Naive thymus-derived CD4-positive, alpha-beta T cell (primary cell): ENCODE results near the gene HSF2BP. TPM values are rescaled to one million over a fixed set of nuclear protein-coding genes. Genes with fewer than 3 reads are reported as not detected.

Source experiments
- ATAC-seq: fragments of 150-1000 bp; cut with Tn5 transposase; 2 replicates; pipeline ENCODE4 v1.10.0; 2021; ENCODE audit warnings: mild to moderate bottlenecking, moderate library complexity
- CTCF ChIA-PET: fragments of 350-600 bp; sonication (Branson Sonifier 250); formaldehyde crosslinking; loops from one replicate; lab custom pipeline; 2021; ENCODE audit warnings: antibody characterized with exemption; lab: Charles Lee
- POLR2A ChIA-PET: fragments of 350-600 bp; sonication (Branson Sonifier 250); formaldehyde crosslinking; loops from one replicate; lab custom pipeline; 2021; ENCODE audit warnings: antibody characterized with exemption, inconsistent platforms; lab: Charles Lee
- DNase-seq, 9 donors: peaks; one replicate each; pipeline versions ENCODE4 v3.0.0 to v3.0.0-alpha.2; 2020 to 2022; ENCODE audit warnings: mixed read lengths in 1 of 9
- H3K27ac ChIP-seq: one replicate; pipeline ENCODE4 v1.7.0; 2013; ENCODE audit warnings: mild to moderate bottlenecking, low read depth, low read length, moderate library complexity
- H3K27me3 ChIP-seq, 2 donors: one replicate each; pipeline ENCODE4 v1.7.0; 2013; ENCODE audit warnings: low read length in 2 of 2, mild to moderate bottlenecking in 2 of 2, moderate library complexity in 2 of 2; ENCODE audit not compliant: control insufficient read depth in 2 of 2, insufficient read depth in 2 of 2
- H3K36me3 ChIP-seq, 3 experiments: 1 replicate in 2 of 3; 2 replicates in 1 of 3; pipeline ENCODE4 v1.7.0; 2013; ENCODE audit warnings: low read length in 3 of 3, mild to moderate bottlenecking in 3 of 3, moderate library complexity in 1 of 3; ENCODE audit not compliant: insufficient read depth in 3 of 3, control insufficient read depth in 2 of 3
- H3K4me1 ChIP-seq, 2 donors: one replicate each; pipeline ENCODE4 v1.7.0; 2013; ENCODE audit warnings: low read length in 2 of 2, mild to moderate bottlenecking in 2 of 2, moderate library complexity in 1 of 2; ENCODE audit not compliant: control insufficient read depth in 2 of 2, insufficient read depth in 2 of 2
- H3K4me3 ChIP-seq: 2 replicates; pipeline ENCODE4 v1.7.0; 2013; ENCODE audit warnings: mild to moderate bottlenecking, low read length
- H3K9me3 ChIP-seq, 3 experiments: 1 replicate in 2 of 3; 2 replicates in 1 of 3; pipeline ENCODE4 v1.7.0; 2013; ENCODE audit warnings: low read length in 3 of 3; ENCODE audit not compliant: control insufficient read depth in 2 of 3
- H3K27ac Mint-ChIP-seq, 9 donors: one replicate each; pipeline ENCODE4 v1.8.0; 2020 to 2022; ENCODE audit warnings: mixed read lengths in 9 of 9, mild to moderate bottlenecking in 8 of 9, moderate library complexity in 5 of 9, inconsistent platforms in 2 of 9
- H3K27me3 Mint-ChIP-seq, 5 donors: one replicate each; pipeline ENCODE4 v1.8.0; 2021 to 2022; ENCODE audit warnings: mixed read lengths in 5 of 5, mild to moderate bottlenecking in 1 of 5
- H3K36me3 Mint-ChIP-seq, 5 donors: one replicate each; pipeline ENCODE4 v1.8.0; 2020 to 2022; ENCODE audit warnings: mixed read lengths in 5 of 5, mild to moderate bottlenecking in 3 of 5, inconsistent platforms in 1 of 5
- H3K4me1 Mint-ChIP-seq, 7 donors: one replicate each; pipeline ENCODE4 v1.8.0; 2020 to 2022; ENCODE audit warnings: mixed read lengths in 7 of 7, mild to moderate bottlenecking in 3 of 7, inconsistent platforms in 1 of 7
- H3K4me3 Mint-ChIP-seq, 10 donors: one replicate each; pipeline ENCODE4 v1.8.0; 2020 to 2022; ENCODE audit warnings: mild to moderate bottlenecking in 10 of 10, mixed read lengths in 10 of 10, moderate library complexity in 6 of 10, inconsistent platforms in 2 of 10
- H3K9me3 Mint-ChIP-seq, 11 donors: one replicate each; pipeline ENCODE4 v1.8.0; 2020 to 2022; ENCODE audit warnings: mixed read lengths in 11 of 11, mild to moderate bottlenecking in 4 of 11, inconsistent platforms in 1 of 11, moderate library complexity in 1 of 11
- intact Hi-C, 2 donors: fragments of 100-400 bp; cut with micrococcal nuclease; formaldehyde crosslinking; loops; one replicate each; pipeline ENCODE4 v1.15.1; 2023
- polyA plus RNA-seq, 2 donors: library from polyadenylated mRNA; unstranded; fragments of 300-500 nt; fragmentation: Illumina TruSeq; gene quantifications; one replicate each; pipeline ENCODE4 v1.2.3, GENCODE V29; 2021
- total RNA-seq, 6 experiments: library from RNA in 5 of 6; stranded (reverse) in 5 of 6; gene quantifications; 1 replicate in 5 of 6; 2 replicates in 1 of 6; pipeline ENCODE4 v1.2.3 and lab custom pipeline; 2021 to 2026

Gene HSF2BP
- total and polyA plus RNA-seq, 7 experiments from 2014 or later, result 0.28 to 1.4 (median 0.81) TPM

- POLR2A ChIA-PET, result no interaction called here
- Mint-ChIP-seq H3K27me3 (peaks cover 0 to 17% (median 0%) of the 10 kb centered on the region in 5 donors), H3K27ac (peak overlapping the region in 6 of 9 donors; percentile 26 to 88 (median 48)), H3K9me3 (no peaks in the 10 kb centered on the region), H3K4me3 (peak overlapping the region in 3 of 10 donors; percentile 29 to 48 (median 30)), H3K4me1 (peaks cover 7 to 24% (median 16%) of the 10 kb centered on the region in 7 donors), H3K36me3 (no peaks in the 10 kb centered on the region)
- no peak overlapping the region for H3K4me3 ChIP-seq
- H3K4me1 ChIP-seq, result peaks cover 0 to 6% of the 10 kb centered on the region in 2 donors
- intact Hi-C loops, result loop anchor here (1.0 to 5.0 kb wide), 5 partner anchors 14 to 724 kb away; no protein-coding TSS in a partner anchor
- no peaks in the 10 kb centered on the region for H3K27me3 ChIP-seq
- H3K9me3 ChIP-seq, result no peaks in the 10 kb centered on the region
- ATAC-seq (no peak), DNase-seq (no peak)
- H3K27ac ChIP-seq, result peak overlapping the region; percentile 1
- CTCF ChIA-PET, result interaction anchor here (0.7 to 1.8 kb wide), 4 partner anchors 12 to 377 kb away, joined by 3 to 6 read pairs (median 4); no protein-coding TSS in a partner anchor
- no peaks in the 10 kb centered on the region for H3K36me3 ChIP-seq
Observed at GRCh38 chr21:43645976-43646375, 13.3 kb downstream of the HSF2BP start.

GRCh38 chr21:43645136-43645891 lies 14.0 kb downstream of the HSF2BP start:
- CTCF ChIA-PET, result interaction anchor here (0.7 to 1.8 kb wide), 5 partner anchors 11 to 377 kb away, joined by 3 to 6 read pairs (median 4); no protein-coding TSS in a partner anchor
- ATAC-seq (peak; percentile 57), DNase-seq (peak in 7 of 9 donors; percentile 22 to 40 (median 35))
- peak overlapping the region in 5 of 10 donors; percentile 8 to 48 (median 30) for H3K4me3 Mint-ChIP-seq
- peaks cover 0 to 17% (median 0%) of the 10 kb centered on the region in 5 donors for H3K27me3 Mint-ChIP-seq
- H3K36me3 Mint-ChIP-seq, result no peaks in the 10 kb centered on the region
- no peaks in the 10 kb centered on the region for H3K9me3 ChIP-seq
- H3K9me3 Mint-ChIP-seq, result no peaks in the 10 kb centered on the region
- intact Hi-C loops, result loop anchor here in 1 of 2 donors (5.0 kb wide), 2 partner anchors 48 to 723 kb away; no protein-coding TSS in a partner anchor
- peaks cover 0 to 6% of the 10 kb centered on the region in 2 donors for H3K4me1 ChIP-seq
- POLR2A ChIA-PET, result no interaction called here
- no peaks in the 10 kb centered on the region for H3K36me3 ChIP-seq
- no peaks in the 10 kb centered on the region for H3K27me3 ChIP-seq
- H3K4me3 ChIP-seq, result no peak overlapping the region
- H3K4me1 Mint-ChIP-seq, result peaks cover 7 to 24% (median 16%) of the 10 kb centered on the region in 7 donors
- H3K27ac ChIP-seq, result peak overlapping the region; percentile 1
- peak overlapping the region in 7 of 9 donors; percentile 26 to 88 (median 57) for H3K27ac Mint-ChIP-seq

- Mint-ChIP-seq H3K4me1 (peaks cover 7 to 24% (median 16%) of the 10 kb centered on the region in 7 donors), H3K27ac (peak overlapping the region in 1 of 9 donors; percentile 58), H3K9me3 (no peaks in the 10 kb centered on the region), H3K4me3 (no peak overlapping the region), H3K36me3 (no peaks in the 10 kb centered on the region), H3K27me3 (peaks cover 0 to 14% (median 0%) of the 10 kb centered on the region in 5 donors)
- no peak overlapping the region for H3K27ac ChIP-seq
- no peaks in the 10 kb centered on the region for H3K9me3 ChIP-seq
- peaks cover 0 to 6% of the 10 kb centered on the region in 2 donors for H3K4me1 ChIP-seq
- no peak overlapping the region for H3K4me3 ChIP-seq
- intact Hi-C loops, result loop anchor here in 1 of 2 donors (5.0 kb wide), 2 partner anchors 47 to 722 kb away; no protein-coding TSS in a partner anchor
- DNase-seq (no peak), ATAC-seq (no peak)
- POLR2A ChIA-PET, result no interaction called here
- no peaks in the 10 kb centered on the region for H3K27me3 ChIP-seq
- H3K36me3 ChIP-seq, result no peaks in the 10 kb centered on the region
- CTCF ChIA-PET, result no interaction called here
Observed at GRCh38 chr21:43644609-43645008, 14.7 kb downstream of the HSF2BP start.

- Histone ChIP-seq H3K27ac (no peak overlapping the region), H3K4me1 (peaks cover 0 to 6% of the 10 kb centered on the region in 2 donors), H3K36me3 (no peaks in the 10 kb centered on the region), H3K4me3 (no peak overlapping the region), H3K9me3 (no peaks in the 10 kb centered on the region), H3K27me3 (no peaks in the 10 kb centered on the region)
- no peaks in the 10 kb centered on the region for H3K9me3 Mint-ChIP-seq
- no peak overlapping the region for H3K4me3 Mint-ChIP-seq
- ATAC-seq (no peak), DNase-seq (no peak)
- peaks cover 7 to 24% (median 16%) of the 10 kb centered on the region in 7 donors for H3K4me1 Mint-ChIP-seq
- peaks cover 0 to 14% (median 0%) of the 10 kb centered on the region in 5 donors for H3K27me3 Mint-ChIP-seq
- ChIA-PET CTCF (no interaction called here), POLR2A (no interaction called here)
- H3K36me3 Mint-ChIP-seq, result no peaks in the 10 kb centered on the region
- H3K27ac Mint-ChIP-seq, result no peak overlapping the region
- intact Hi-C loops, result no loop called here
Observed at GRCh38 chr21:43644071-43644470, 15.2 kb downstream of the HSF2BP start.

- Mint-ChIP-seq H3K27ac (peak overlapping the region in 1 of 9 donors; percentile 20), H3K27me3 (peaks cover 0 to 14% (median 0%) of the 10 kb centered on the region in 5 donors), H3K9me3 (no peaks in the 10 kb centered on the region), H3K4me1 (peaks cover 7 to 24% (median 16%) of the 10 kb centered on the region in 7 donors), H3K4me3 (no peak overlapping the region), H3K36me3 (no peaks in the 10 kb centered on the region)
- Histone ChIP-seq H3K36me3 (no peaks in the 10 kb centered on the region), H3K4me1 (peaks cover 0 to 6% of the 10 kb centered on the region in 2 donors), H3K27ac (no peak overlapping the region), H3K4me3 (no peak overlapping the region), H3K9me3 (no peaks in the 10 kb centered on the region), H3K27me3 (no peaks in the 10 kb centered on the region)
- intact Hi-C loops, result no loop called here
- ChIA-PET CTCF (no interaction called here), POLR2A (no interaction called here)
- no peak for ATAC-seq
- no peak for DNase-seq
Observed at GRCh38 chr21:43643193-43643592, 16.1 kb downstream of the HSF2BP start.

DNA sequence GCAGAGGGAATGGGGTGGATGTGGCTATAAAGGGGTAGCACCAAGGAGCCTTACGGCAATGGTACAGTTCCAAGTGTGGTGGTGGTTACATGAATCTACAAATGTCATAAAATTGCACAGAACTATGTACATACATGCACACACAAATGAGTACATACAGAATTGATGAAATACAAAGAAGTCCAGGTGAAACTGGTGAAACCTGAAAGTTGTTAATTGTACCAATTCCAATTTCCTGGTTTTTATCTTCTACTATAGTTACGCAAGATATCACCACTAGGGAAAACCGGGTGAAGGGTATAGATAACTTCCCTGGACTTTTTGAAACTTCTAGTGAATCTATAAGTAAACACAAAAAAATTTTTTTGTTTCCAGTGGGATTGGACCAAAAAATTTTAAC lies 18.9 kb downstream of the HSF2BP start:
- ATAC-seq (no peak), DNase-seq (no peak)
- Mint-ChIP-seq H3K36me3 (no peaks in the 10 kb centered on the region), H3K9me3 (no peaks in the 10 kb centered on the region), H3K4me1 (peaks cover 0 to 9% (median 4%) of the 10 kb centered on the region in 7 donors), H3K27ac (no peak overlapping the region), H3K4me3 (no peak overlapping the region), H3K27me3 (peaks cover 0 to 6% (median 0%) of the 10 kb centered on the region in 5 donors)
- H3K27me3 ChIP-seq, result no peaks in the 10 kb centered on the region
- H3K9me3 ChIP-seq, result no peaks in the 10 kb centered on the region
- H3K4me3 ChIP-seq, result no peak overlapping the region
- ChIA-PET POLR2A (no interaction called here), CTCF (no interaction called here)
- intact Hi-C loops, result no loop called here
- no peak overlapping the region for H3K27ac ChIP-seq
- H3K36me3 ChIP-seq, result no peaks in the 10 kb centered on the region
- no peaks in the 10 kb centered on the region for H3K4me1 ChIP-seq
